Hippocampal formation (tissue), 2 donors: Measurements from ENCODE around the gene NT5DC3.
"Not testable (repeated sequence)": the region's sequence is repeated elsewhere in the genome, so short reads cannot be mapped to it uniquely, and the experiment has no call there.

Experiments used
- DNase-seq, 2 donors: peaks; one replicate each; lab custom pipeline; 2025; lab: John Stamatoyannopoulos, UW

Gene NT5DC3

GRCh38 chr12:103855896-103856657, 15.0 kb upstream of the NT5DC3 start:
- no peak for DNase-seq

GRCh38 chr12:103855036-103855712, 14.1 kb upstream of the NT5DC3 start:
- no peak for DNase-seq

GRCh38 chr12:103854372-103854973, 13.4 kb upstream of the NT5DC3 start:
- DNase-seq = no peak

- no peak for DNase-seq
Observed at GRCh38 chr12:103852498-103852997, 11.5 kb upstream of the NT5DC3 start.

GRCh38 chr12:103851127-103851526, 10.1 kb upstream of the NT5DC3 start:
- no peak for DNase-seq

GRCh38 chr12:103850429-103850828, 9.4 kb upstream of the NT5DC3 start:
- DNase-seq = no peak

GRCh38 chr12:103848917-103849491, 8.0 kb upstream of the NT5DC3 start:
- DNase-seq = no peak

GRCh38 chr12:103848143-103848542, 7.1 kb upstream of the NT5DC3 start:
- DNase-seq = no peak

GRCh38 chr12:103846415-103846814, 5.4 kb upstream of the NT5DC3 start:
- DNase-seq = no peak

- DNase-seq = no peak
Observed at GRCh38 chr12:103844305-103844704, 3.3 kb upstream of the NT5DC3 start.

- no peak for DNase-seq
Observed at GRCh38 chr12:103841690-103842584, 903 bp upstream of the NT5DC3 start.

GRCh38 chr12:103840462-103840875, 565 bp downstream of the NT5DC3 start:
- no peak for DNase-seq

GRCh38 chr12:103839609-103840461, 1.2 kb downstream of the NT5DC3 start:
- no peak for DNase-seq

GRCh38 chr12:103839103-103839502, 1.9 kb downstream of the NT5DC3 start:
- DNase-seq = no peak

- no peak for DNase-seq
Observed at GRCh38 chr12:103838254-103838914, 2.6 kb downstream of the NT5DC3 start.

- DNase-seq = no peak
Observed at GRCh38 chr12:103836345-103836744, 4.7 kb downstream of the NT5DC3 start.

- not testable (repeated sequence) for DNase-seq
Observed at GRCh38 chr12:103835747-103836335, 5.2 kb downstream of the NT5DC3 start.

- DNase-seq = no peak
Observed at GRCh38 chr12:103834942-103835341, 6.1 kb downstream of the NT5DC3 start.

GRCh38 chr12:103833891-103834290, 7.1 kb downstream of the NT5DC3 start:
- DNase-seq = no peak
